OCI-LY7 (cell line): ENCODE data around the gene PRKG1. TPM values are rescaled to one million over a fixed set of nuclear protein-coding genes. Genes with fewer than 3 reads are reported as not detected.

Source experiments
- BruUV-seq: library from RNA; stranded (reverse); fragments of 400-500 nt; replicated peaks from 2 replicates; lab custom pipeline; 2021; lab: Mats Ljungman, UMichigan
- CTCF ChIA-PET: fragments of 300-600 bp; sonication (Branson Sonifier 250); formaldehyde crosslinking; loops from one replicate; lab custom pipeline; 2022; ENCODE audit warnings: antibody characterized with exemption; ENCODE audit not compliant: unreplicated experiment; lab: Charles Lee
- POLR2A ChIA-PET: fragments of 300-600 bp; sonication (Branson Sonifier 250); formaldehyde crosslinking; loops from one replicate; lab custom pipeline; 2022; ENCODE audit warnings: antibody characterized with exemption; lab: Charles Lee
- DNase-seq: peaks from one replicate; pipeline ENCODE4 v3.0.0-alpha.2; 2015; ENCODE audit warnings: low spot score
- H2AFZ ChIP-seq: fragments of 200-600 bp; sonication (generic), shearing (Covaris generic); 2 replicates; pipeline ENCODE4 v1.6.1; 2014; ENCODE audit warnings: mild to moderate bottlenecking, antibody characterized with exemption, low read length, moderate library complexity
- H3K27ac ChIP-seq: fragments of 200-600 bp; sonication (generic); 2 replicates; pipeline ENCODE4 v1.5.1; 2014; ENCODE audit warnings: mixed run types, low read depth, mild to moderate bottlenecking, moderate library complexity, low read length, inconsistent platforms; ENCODE audit not compliant: poor library complexity, severe bottlenecking
- H3K36me3 ChIP-seq: fragments of 200-600 bp; sonication (generic); 2 replicates; pipeline ENCODE4 v1.6.1; 2014; ENCODE audit warnings: mild to moderate bottlenecking, antibody characterized with exemption, low read length, moderate library complexity, mixed read lengths; ENCODE audit not compliant: insufficient read depth
- H3K4me1 ChIP-seq: fragments of 200-600 bp; sonication (generic); 2 replicates; pipeline ENCODE4 v1.5.1; 2014; ENCODE audit warnings: mild to moderate bottlenecking, low read length; ENCODE audit not compliant: insufficient read depth, poor library complexity, severe bottlenecking
- H3K4me2 ChIP-seq: fragments of 200-600 bp; sonication (generic); 2 replicates; pipeline ENCODE4 v1.6.1; 2014; ENCODE audit warnings: mild to moderate bottlenecking, low read length
- H3K4me3 ChIP-seq: fragments of 200-600 bp; sonication (generic); 2 replicates; pipeline ENCODE4 v1.5.1; 2014; ENCODE audit warnings: mild to moderate bottlenecking, low read depth, low read length; ENCODE audit not compliant: poor library complexity, severe bottlenecking
- H3K79me2 ChIP-seq: fragments of 200-600 bp; sonication (generic); 2 replicates; pipeline ENCODE4 v1.6.1; 2016; ENCODE audit warnings: low read depth, mild to moderate bottlenecking, low read length, moderate library complexity, mixed read lengths; ENCODE audit not compliant: insufficient read depth
- H3K9me2 ChIP-seq: fragments of 200-600 bp; sonication (generic); 2 replicates; pipeline ENCODE4 v1.6.1; 2016; ENCODE audit warnings: mild to moderate bottlenecking, low read length, mixed read lengths; ENCODE audit not compliant: insufficient read depth
- H3K9me3 ChIP-seq: fragments of 200-600 bp; sonication (generic); 2 replicates; pipeline ENCODE4 v1.6.1; 2014; ENCODE audit warnings: mild to moderate bottlenecking, mixed run types, low read length, mixed read lengths
- H4K20me1 ChIP-seq: fragments of 200-600 bp; sonication (generic); 2 replicates; pipeline ENCODE4 v1.6.1; 2014; ENCODE audit warnings: mild to moderate bottlenecking, antibody characterized with exemption, low read length, moderate library complexity, mixed read lengths; ENCODE audit not compliant: insufficient read depth
- CTCF ChIP-seq: fragments of 200-600 bp; sonication (generic); conservative IDR thresholded peaks from 2 replicates; pipeline ENCODE4 v1.5.1; 2014; ENCODE audit warnings: mild to moderate bottlenecking, antibody characterized with exemption, low read length, moderate library complexity, mixed read lengths
- EZH2phosphoT487 ChIP-seq: fragments of 200-600 bp; sonication (generic); IDR thresholded peaks from 2 replicates; pipeline ENCODE4 v1.6.1; 2018; ENCODE audit warnings: low read depth, borderline replicate concordance, mild to moderate bottlenecking, mixed run types, antibody characterized with exemption, low read length, moderate library complexity, mixed read lengths
- intact Hi-C: fragments of 100-400 bp; cut with micrococcal nuclease; formaldehyde crosslinking; loops from one replicate; pipeline ENCODE4 v1.10.0; 2022; ENCODE audit not compliant: unreplicated experiment
- total RNA-seq, 2 experiments: library from RNA; depleted of rRNA in 1 of 2; stranded (reverse); fragments of >200 nt in 1 of 2; shearing (Covaris generic) in 1 of 2; gene quantifications; 2 replicates each; pipeline ENCODE4 v1.2.3, GENCODE V29; 2014 to 2022

Gene PRKG1
- total RNA-seq, 2 experiments from 2014 or later = not detected

GRCh38 chr10:51689536-51689935, 615.2 kb downstream of the PRKG1 start:
- Histone ChIP-seq H3K4me2 (no peak overlapping the region), H3K4me1 (no peaks in the 10 kb centered on the region), H3K27ac (no peak overlapping the region), H3K36me3 (peaks cover 7% of the 10 kb centered on the region), H4K20me1 (0 out of 2 replicates have a peak, but pooled peaks cover 3% of the 10 kb centered on the region), H3K4me3 (no peak overlapping the region), H3K79me2 (no peaks in the 10 kb centered on the region; the same call in 1 of the 2 replicates), H2AFZ (no peak overlapping the region), H3K9me3 (no peaks in the 10 kb centered on the region), H3K9me2 (no peaks in the 10 kb centered on the region)
- intact Hi-C loops = no loop called here
- no peak for DNase-seq
- no TSS peak for BruUV-seq
- ChIA-PET POLR2A (no interaction called here), CTCF (no interaction called here)
- TF ChIP-seq CTCF (no peak), EZH2phosphoT487 (no peak)

GRCh38 chr10:51691135-51691534, 616.8 kb downstream of the PRKG1 start:
- CTCF ChIA-PET = no interaction called here
- no peak overlapping the region for H3K27ac ChIP-seq
- POLR2A ChIA-PET = interaction anchor here (0.6 to 0.7 kb wide), 3 partner anchors 9 to 396 kb away, joined by 3 read pairs; no protein-coding TSS in a partner anchor

More at GRCh38 chr10:51691135-51691534, 616.8 kb downstream of the PRKG1 start:
- no peaks in the 10 kb centered on the region for H3K9me2 ChIP-seq
- H2AFZ ChIP-seq = no peak overlapping the region
- peaks cover 3% of the 10 kb centered on the region for H3K4me1 ChIP-seq
- intact Hi-C loops = no loop called here
- peaks cover 18% of the 10 kb centered on the region for H4K20me1 ChIP-seq
- TF ChIP-seq EZH2phosphoT487 (no peak), CTCF (no peak)
- H3K79me2 ChIP-seq = peaks cover 5% of the 10 kb centered on the region
- H3K4me2 ChIP-seq = no peak overlapping the region
- no peaks in the 10 kb centered on the region for H3K9me3 ChIP-seq
- no peak for DNase-seq
- BruUV-seq = no TSS peak
- H3K4me3 ChIP-seq = no peak overlapping the region
- H3K36me3 ChIP-seq = peaks cover 22% of the 10 kb centered on the region
